ENCODE data around the gene RNF11.

RNF11 gene

DNA sequence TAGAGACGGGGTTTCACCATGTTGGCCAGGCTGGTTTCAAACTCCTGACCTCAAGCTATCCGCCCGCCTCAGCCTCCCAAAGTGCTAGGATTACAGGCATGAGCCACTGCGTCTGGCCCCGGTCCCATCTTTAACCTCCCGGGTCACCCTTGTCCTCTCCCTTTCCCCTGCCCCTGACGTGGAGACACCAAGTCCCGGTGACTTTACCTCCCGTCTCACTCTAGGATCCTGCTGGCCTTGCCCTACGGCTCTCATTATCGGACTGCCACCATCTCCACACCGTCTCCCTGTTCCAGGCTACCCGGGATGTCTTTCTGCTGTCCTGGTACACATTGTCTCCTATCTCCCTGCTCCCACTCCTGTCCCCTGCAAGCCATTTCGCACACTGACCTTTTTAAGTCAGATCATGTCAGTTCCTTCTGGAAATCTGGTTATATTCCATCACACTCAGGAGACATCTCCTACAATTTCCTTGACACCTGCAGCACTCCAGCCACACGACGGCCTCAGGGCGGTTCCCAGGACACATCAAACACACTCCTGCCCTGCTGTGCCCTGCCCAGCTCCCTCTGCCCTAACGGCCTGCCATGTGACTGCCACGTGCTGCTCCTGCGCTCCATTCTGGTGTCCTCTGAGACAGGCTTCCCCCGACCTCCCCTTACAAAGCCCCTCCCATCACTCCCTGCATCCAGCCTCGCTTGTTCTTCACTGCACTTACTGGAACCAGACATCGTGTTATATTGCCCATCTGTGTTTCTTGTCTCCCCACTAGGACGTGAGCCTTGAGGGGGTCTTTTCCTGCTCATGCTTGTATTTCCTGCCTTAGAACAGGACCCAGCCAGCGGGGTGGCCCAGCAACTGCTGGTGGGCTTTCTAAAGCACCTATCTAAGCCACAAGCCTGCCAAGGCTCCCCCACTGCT is 61.6 kb downstream of the RNF11 start:
- no peak for DNase-seq (ENCODE audit: low read depth)

DNA sequence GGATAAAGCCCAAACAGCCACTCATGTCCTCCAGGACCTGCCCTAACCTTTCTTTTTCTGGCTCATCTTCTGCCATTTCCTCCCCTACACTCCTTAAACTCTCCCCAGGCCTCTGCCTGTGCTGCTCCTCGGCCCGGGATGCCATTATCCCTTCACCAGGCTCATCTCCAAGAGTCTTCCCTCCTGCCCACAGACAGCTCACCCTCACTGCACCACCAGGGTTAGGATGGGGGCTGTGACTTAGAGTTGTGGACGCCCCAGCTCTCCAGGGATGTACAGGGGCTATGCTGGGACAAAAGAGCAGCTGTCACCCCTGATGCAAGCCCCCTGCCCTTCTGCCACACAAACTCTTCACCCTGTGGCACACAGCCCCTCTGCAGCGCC is 62.2 kb downstream of the RNF11 start:
- no peak for DNase-seq (ENCODE audit: low read depth)

DNA sequence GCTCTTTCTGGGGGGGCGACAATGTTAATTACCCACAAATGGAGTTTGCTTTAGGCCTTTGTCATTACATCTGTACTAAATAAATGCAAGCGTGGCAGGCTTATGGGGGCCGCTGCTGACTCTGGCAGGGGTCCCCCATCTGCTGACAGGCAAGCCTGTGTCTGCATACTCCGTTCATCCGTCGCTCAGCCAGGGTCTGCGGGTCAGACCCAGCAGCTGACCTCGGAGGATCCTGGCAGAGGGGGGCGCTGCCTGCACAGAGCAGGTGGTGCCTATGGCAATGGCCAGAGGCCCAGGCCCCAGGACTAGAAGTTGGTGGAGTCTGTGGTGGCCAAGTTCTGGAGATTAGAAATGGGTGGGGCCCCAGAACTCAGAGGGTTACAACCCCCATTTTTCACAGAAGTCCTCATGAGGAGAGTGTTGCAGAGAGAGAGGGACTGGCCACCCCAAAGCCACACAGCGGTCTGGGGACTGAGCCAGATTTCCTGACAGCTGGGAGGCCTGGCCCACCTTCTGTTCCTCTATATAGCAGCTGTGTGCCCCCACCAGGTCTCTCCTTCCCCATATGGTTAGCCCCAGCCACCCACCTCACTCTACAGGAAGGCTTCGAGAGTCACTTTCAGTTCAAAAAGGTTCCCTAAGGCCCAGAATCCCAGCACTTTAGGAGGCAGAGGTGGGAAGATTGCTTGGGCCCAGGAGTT is 63.3 kb downstream of the RNF11 start:
- DNase-seq (ENCODE audit: low read depth): no peak

- DNase-seq (ENCODE audit: low read depth): no peak
Observed at GRCh38 chr1:51299981-51300670, 64.1 kb downstream of the RNF11 start.

GRCh38 chr1:51301152-51301843 is 65.2 kb downstream of the RNF11 start:
- no peak for DNase-seq (ENCODE audit: low read depth)

- DNase-seq (ENCODE audit: low read depth): no peak
Observed at GRCh38 chr1:51301844-51302162, 65.7 kb downstream of the RNF11 start.

DNA sequence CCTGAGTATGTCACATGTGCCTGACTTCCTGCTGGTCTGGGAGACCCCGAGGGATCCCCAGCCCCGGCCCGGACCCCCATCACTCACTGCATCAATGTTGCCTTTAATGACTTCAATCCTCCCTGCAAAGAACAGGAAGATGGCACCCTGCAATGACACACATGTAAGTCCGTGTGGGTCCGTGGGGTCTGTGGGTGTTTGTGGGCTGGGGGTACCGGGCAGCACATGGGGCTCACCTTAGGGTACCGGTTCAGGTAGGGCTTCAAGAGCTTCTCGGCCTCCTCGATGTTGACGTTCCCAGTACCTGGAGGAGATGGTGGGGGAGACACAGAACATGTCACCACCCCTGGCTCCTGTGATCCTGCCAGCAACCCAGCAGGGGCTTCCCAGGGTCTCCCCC is 66.2 kb downstream of the RNF11 start:
- no peak for DNase-seq (ENCODE audit: low read depth)

- no peak for DNase-seq (ENCODE audit: low read depth)
Observed at GRCh38 chr1:51302746-51303145, 66.7 kb downstream of the RNF11 start.

- DNase-seq (ENCODE audit: low read depth): no peak
Observed at GRCh38 chr1:51303315-51303714, 67.2 kb downstream of the RNF11 start.

GRCh38 chr1:51303751-51304251 is 67.7 kb downstream of the RNF11 start:
- no peak for DNase-seq (ENCODE audit: low read depth)

DNA sequence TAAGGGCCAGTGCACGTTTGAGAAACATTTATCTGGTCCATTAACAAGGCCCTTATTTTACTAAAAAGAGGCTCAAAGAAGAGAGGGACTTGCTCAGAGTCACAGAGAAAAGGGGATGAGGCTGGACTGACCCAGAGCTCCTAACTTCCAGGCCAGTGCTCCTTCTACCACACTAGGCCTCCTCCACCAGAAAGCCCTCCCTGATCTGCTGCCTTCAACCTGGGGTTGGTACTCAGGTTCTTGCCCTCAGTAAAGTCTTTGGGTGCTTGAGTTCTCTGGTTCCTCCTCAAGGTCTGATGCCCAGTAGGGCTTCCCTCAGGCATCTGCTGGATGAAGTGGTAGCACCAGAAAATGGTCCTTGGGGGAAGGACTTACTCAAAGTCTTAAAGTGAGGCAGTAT is 68.3 kb downstream of the RNF11 start:
- no peak for DNase-seq (ENCODE audit: low read depth)

DNA sequence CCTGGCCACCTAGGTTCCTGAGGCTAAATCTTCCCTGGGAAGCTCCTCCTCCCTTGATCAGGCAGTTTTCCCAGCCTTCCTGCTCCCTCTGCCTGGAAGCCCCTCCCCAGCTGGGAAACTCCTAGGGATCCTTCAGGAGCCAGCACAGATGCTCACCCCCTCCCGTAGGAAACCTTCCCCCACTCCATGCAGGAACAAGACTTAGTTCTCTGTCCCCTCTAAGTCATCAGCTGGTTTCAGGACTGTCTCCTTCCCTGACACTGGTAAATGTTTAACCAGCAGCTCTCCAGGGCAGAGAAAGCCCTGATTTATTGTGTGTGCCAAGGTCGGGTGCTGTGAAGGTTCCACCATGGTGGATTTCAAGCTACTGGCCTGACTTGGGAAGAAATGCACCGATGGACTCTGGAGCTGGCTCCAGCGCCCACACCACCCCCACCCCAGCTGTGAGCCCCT is 69.3 kb downstream of the RNF11 start:
- DNase-seq (ENCODE audit: low read depth): no peak

- no peak for DNase-seq (ENCODE audit: low read depth)
Observed at GRCh38 chr1:51306950-51307349, 70.9 kb downstream of the RNF11 start.

- no peak for DNase-seq (ENCODE audit: low read depth)
Observed at GRCh38 chr1:51308636-51309035, 72.6 kb downstream of the RNF11 start.

DNA sequence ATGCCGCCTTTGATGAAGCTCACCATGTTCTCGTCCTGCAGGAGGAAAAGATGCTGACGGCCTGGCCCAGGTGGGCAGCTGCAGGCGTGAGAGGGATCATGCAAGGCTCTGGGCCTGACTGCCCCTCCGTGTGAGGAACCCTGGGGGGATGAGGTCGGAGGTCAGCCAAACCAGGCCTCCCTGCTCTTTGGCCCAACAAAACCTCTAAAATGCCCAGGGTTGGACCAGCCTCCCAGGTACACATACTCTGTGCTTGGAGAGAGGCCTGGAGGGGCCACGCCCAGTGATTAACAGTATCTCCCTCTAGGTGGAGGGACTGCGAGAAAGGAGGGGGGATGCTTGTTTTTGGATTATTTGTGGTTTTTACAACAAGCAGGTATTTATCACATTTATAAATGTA is 73.2 kb downstream of the RNF11 start:
- no peak for DNase-seq (ENCODE audit: low read depth)

- no peak for DNase-seq (ENCODE audit: low read depth)
Observed at GRCh38 chr1:51310871-51311613, 75.0 kb downstream of the RNF11 start.

GRCh38 chr1:51311826-51312225 is 75.8 kb downstream of the RNF11 start:
- DNase-seq (ENCODE audit: low read depth): no peak

- DNase-seq (ENCODE audit: low read depth): no peak
Observed at GRCh38 chr1:51312718-51313117, 76.6 kb downstream of the RNF11 start.

DNA sequence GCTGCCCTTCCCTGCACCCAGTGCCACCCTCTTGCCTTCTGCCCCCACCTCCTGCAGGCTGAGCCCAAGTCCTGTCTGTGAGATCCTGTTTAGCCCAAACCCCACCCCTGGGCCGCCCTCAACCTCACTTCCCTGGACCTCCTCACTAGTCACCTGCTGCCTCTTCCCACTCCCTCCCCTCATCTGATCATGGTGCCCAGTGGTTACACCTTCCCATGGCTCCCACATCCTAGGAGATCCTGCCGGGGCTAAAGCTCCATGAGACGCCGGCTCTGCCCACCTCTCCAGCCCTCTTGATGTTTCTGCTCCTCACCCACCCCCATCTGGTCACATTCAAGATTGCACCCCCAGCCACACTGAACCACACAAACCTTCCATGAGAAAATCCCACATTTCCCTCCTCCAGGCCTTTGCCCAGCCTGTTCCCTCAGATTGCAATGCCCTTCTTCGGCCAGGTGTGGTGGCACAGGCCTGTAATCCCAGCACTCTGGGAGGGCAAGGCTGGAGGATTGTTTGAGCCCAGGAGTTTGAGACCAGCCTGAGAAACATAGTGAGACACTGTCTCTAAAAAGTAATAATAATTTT is 77.3 kb downstream of the RNF11 start:
- no peak for DNase-seq (ENCODE audit: low read depth)

- DNase-seq (ENCODE audit: low read depth): no peak
Observed at GRCh38 chr1:51313961-51314777, 78.1 kb downstream of the RNF11 start.

All from stimulated activated CD4-positive, alpha-beta T cell treated with anti-CD3 and anti-CD28 coated beads, Interleukin-2, amount 100 ng/mL, for 4 hours (primary cell).